Hepatocyte (in vitro differentiated cells): ENCODE measurements around the gene LAMP1. TPM values are rescaled to one million over a fixed set of nuclear protein-coding genes. Genes with fewer than 3 reads are reported as not detected.

Experiments used
- DNase-seq: peaks from one replicate; pipeline ENCODE4 v3.0.0-alpha.2; 2016; ENCODE audit warnings: low spot score
- H2AFZ ChIP-seq: fragments of 200-600 bp; sonication (generic); 2 replicates; pipeline ENCODE4 v1.6.0; 2016; ENCODE audit warnings: antibody characterized with exemption, mild to moderate bottlenecking
- H3K27ac ChIP-seq: fragments of 200-600 bp; sonication (generic); 2 replicates; pipeline ENCODE4 v1.5.1; 2016; ENCODE audit warnings: mild to moderate bottlenecking
- H3K27me3 ChIP-seq: fragments of 200-600 bp; sonication (generic); 2 replicates; pipeline ENCODE4 v1.6.1; 2016
- H3K36me3 ChIP-seq: fragments of 200-600 bp; sonication (generic); replicated peaks from 2 replicates; pipeline ENCODE4 v1.5.1; 2016; ENCODE audit warnings: low read depth; ENCODE audit not compliant: insufficient read depth
- H3K4me1 ChIP-seq: fragments of 200-600 bp; sonication (generic); 2 replicates; pipeline ENCODE4 v1.5.1; 2016; ENCODE audit warnings: mild to moderate bottlenecking, moderate library complexity; ENCODE audit not compliant: insufficient read depth
- H3K4me2 ChIP-seq: fragments of 200-600 bp; sonication (generic); 2 replicates; pipeline ENCODE4 v1.6.0; 2016
- H3K4me3 ChIP-seq: fragments of 200-600 bp; sonication (generic); 2 replicates; pipeline ENCODE4 v1.5.1; 2016; ENCODE audit warnings: mild to moderate bottlenecking
- H3K79me2 ChIP-seq: fragments of 200-600 bp; sonication (generic); 2 replicates; pipeline ENCODE4 v1.6.0; 2017; ENCODE audit warnings: mild to moderate bottlenecking
- H3K9me2 ChIP-seq: fragments of 200-600 bp; sonication (generic); replicated peaks from 2 replicates; pipeline ENCODE4 v1.6.0; 2017; ENCODE audit warnings: mild to moderate bottlenecking; ENCODE audit not compliant: insufficient read depth
- H3K9me3 ChIP-seq: fragments of 200-600 bp; sonication (generic); 2 replicates; pipeline ENCODE4 v1.5.1; 2016; ENCODE audit warnings: low read depth, mild to moderate bottlenecking
- H4K20me1 ChIP-seq: fragments of 200-600 bp; sonication (generic); 2 replicates; pipeline ENCODE4 v1.6.0; 2016; ENCODE audit warnings: mild to moderate bottlenecking; ENCODE audit not compliant: insufficient read depth, poor library complexity, severe bottlenecking
- EZH2 ChIP-seq: fragments of 200-600 bp; sonication (generic); IDR thresholded peaks from 2 replicates; pipeline ENCODE4 v1.6.1; 2016; ENCODE audit warnings: antibody characterized with exemption, mild to moderate bottlenecking, borderline replicate concordance
- EZH2phosphoT487 ChIP-seq: fragments of 200-600 bp; sonication (generic); IDR thresholded peaks from one replicate; pipeline ENCODE4 v1.6.1; 2018; ENCODE audit warnings: antibody characterized with exemption, mild to moderate bottlenecking, low read depth, moderate library complexity; ENCODE audit not compliant: unreplicated experiment, severe bottlenecking
- WGBS: methylation state at CpG from one replicate; pipeline ENCODE4 v1.1.6; 2016; ENCODE audit warnings: low lambda C conversion rate; ENCODE audit errors: missing lambda C conversion rate; 5-methylcytosine and 5-hydroxymethylcytosine counted together
- polyA plus RNA-seq: library from polyadenylated mRNA; unstranded; fragments of >200 nt; fragmentation: Nextera tagmentation; extraction: Ambion mirVana; gene quantifications from 2 replicates; pipeline ENCODE4 v1.2.1, GENCODE V29; 2016
- total RNA-seq: library from RNA; depleted of rRNA; stranded (reverse); fragments of >200 nt; gene quantifications from 2 replicates; pipeline ENCODE4 v1.2.3, GENCODE V29; 2014
- TF ChIP-seq, protein P1 (sequence below): fragments of 200-600 bp; sonication (generic); IDR thresholded peaks from 2 replicates; pipeline ENCODE4 v1.5.1; 2016; ENCODE audit warnings: antibody characterized with exemption, mild to moderate bottlenecking; ENCODE audit not compliant: poor library complexity

LAMP1 gene
- total and polyA plus RNA-seq, 2 experiments from 2014 or later: 190 to 233 TPM

DNA sequence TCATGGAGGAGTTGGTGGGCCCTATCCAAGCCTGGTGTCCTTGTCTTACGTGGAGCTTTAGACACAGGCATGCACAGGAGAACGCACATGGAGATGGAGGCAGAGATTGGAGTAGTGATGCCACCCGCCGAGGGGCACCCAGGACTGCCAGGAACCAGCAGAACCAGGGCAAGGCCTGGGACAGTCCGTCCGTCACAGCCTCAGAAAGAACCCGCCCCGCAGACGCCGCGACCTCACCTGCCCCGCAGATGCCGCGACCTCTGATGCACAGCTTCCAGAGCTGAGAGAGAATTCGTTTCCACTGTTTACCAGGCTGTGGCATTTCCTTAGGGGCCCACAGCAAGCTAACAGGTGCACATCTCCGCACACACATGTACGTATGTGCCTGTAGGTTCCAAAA is 51.6 kb downstream of the LAMP1 start:
- H3K27me3 ChIP-seq: no peaks in the 10 kb centered on the region
- no peak overlapping the region for H3K27ac ChIP-seq
- H3K9me2 ChIP-seq: no peaks in the 10 kb centered on the region
- no peaks in the 10 kb centered on the region for H4K20me1 ChIP-seq
- TF ChIP-seq, protein P1, sequence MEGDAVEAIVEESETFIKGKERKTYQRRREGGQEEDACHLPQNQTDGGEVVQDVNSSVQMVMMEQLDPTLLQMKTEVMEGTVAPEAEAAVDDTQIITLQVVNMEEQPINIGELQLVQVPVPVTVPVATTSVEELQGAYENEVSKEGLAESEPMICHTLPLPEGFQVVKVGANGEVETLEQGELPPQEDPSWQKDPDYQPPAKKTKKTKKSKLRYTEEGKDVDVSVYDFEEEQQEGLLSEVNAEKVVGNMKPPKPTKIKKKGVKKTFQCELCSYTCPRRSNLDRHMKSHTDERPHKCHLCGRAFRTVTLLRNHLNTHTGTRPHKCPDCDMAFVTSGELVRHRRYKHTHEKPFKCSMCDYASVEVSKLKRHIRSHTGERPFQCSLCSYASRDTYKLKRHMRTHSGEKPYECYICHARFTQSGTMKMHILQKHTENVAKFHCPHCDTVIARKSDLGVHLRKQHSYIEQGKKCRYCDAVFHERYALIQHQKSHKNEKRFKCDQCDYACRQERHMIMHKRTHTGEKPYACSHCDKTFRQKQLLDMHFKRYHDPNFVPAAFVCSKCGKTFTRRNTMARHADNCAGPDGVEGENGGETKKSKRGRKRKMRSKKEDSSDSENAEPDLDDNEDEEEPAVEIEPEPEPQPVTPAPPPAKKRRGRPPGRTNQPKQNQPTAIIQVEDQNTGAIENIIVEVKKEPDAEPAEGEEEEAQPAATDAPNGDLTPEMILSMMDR: no peak
- no peak for TF ChIP-seq EZH2
- no peak for TF ChIP-seq EZH2phosphoT487
- no peaks in the 10 kb centered on the region for H3K4me1 ChIP-seq
- WGBS: 97% methylated on average over 17 of the region's 17 CpGs
- no peaks in the 10 kb centered on the region for H3K9me3 ChIP-seq
- no peak for DNase-seq
- H3K36me3 ChIP-seq: no peaks in the 10 kb centered on the region
- no peak overlapping the region for H2AFZ ChIP-seq
- H3K79me2 ChIP-seq: peaks cover 6% of the 10 kb centered on the region
- H3K4me3 ChIP-seq: no peak overlapping the region
- no peak overlapping the region for H3K4me2 ChIP-seq

- no peaks in the 10 kb centered on the region for H3K36me3 ChIP-seq
- TF ChIP-seq, protein P1: no peak
- TF ChIP-seq EZH2: no peak
- TF ChIP-seq EZH2phosphoT487: no peak
- no peaks in the 10 kb centered on the region for H3K4me1 ChIP-seq
- H3K4me3 ChIP-seq: no peak overlapping the region
- no peak for DNase-seq
- H3K79me2 ChIP-seq: peaks cover 6% of the 10 kb centered on the region
- no peak overlapping the region for H2AFZ ChIP-seq
- no peaks in the 10 kb centered on the region for H4K20me1 ChIP-seq
- 96% methylated on average over 6 of the region's 6 CpGs for WGBS
- no peak overlapping the region for H3K4me2 ChIP-seq
- no peak overlapping the region for H3K27ac ChIP-seq
- H3K9me2 ChIP-seq: no peaks in the 10 kb centered on the region
- no peaks in the 10 kb centered on the region for H3K27me3 ChIP-seq
- H3K9me3 ChIP-seq: no peaks in the 10 kb centered on the region
Observed at GRCh38 chr13:113349050-113349449, 52.0 kb downstream of the LAMP1 start.

DNA sequence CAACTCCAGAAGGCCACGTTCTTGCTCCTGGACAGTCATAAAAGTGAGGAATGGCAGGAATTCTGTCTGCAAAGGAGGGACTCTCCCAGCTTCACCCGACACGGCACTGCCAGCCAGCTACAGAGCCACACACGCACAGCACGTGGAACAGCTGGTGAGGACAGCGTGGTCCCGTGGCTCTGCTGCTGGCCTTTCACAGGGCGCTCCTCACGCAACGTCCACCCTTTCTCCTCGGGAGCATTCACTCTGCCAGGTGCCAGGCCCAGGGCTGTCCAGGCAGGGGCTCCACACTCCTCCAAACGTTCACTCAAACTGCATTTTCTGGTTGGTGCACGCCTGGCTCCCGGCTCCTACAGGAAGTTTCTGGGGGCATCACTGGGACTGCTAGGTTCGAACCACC is 52.5 kb downstream of the LAMP1 start:
- Histone ChIP-seq H3K27me3 (no peaks in the 10 kb centered on the region), H3K9me2 (no peaks in the 10 kb centered on the region), H4K20me1 (no peaks in the 10 kb centered on the region), H3K4me1 (no peaks in the 10 kb centered on the region), H3K27ac (no peak overlapping the region), H3K4me2 (no peak overlapping the region), H3K4me3 (no peak overlapping the region), H2AFZ (no peak overlapping the region), H3K9me3 (no peaks in the 10 kb centered on the region), H3K36me3 (no peaks in the 10 kb centered on the region), H3K79me2 (peaks cover 6% of the 10 kb centered on the region)
- WGBS: 93% methylated on average over 15 of the region's 15 CpGs
- no peak for DNase-seq
- TF ChIP-seq EZH2phosphoT487 (no peak), EZH2 (no peak)
- TF ChIP-seq, protein P1: no peak
